Stimulated activated CD8-positive, alpha-beta memory T cell treated with anti-CD3 and anti-CD28 coated beads, Interleukin-4, amount 100 ng/mL, for 4 hours (primary cell): ENCODE results near the gene C6orf163.
"Not testable (repeated sequence)": the region's sequence is repeated elsewhere in the genome, so short reads cannot be mapped to it uniquely, and the experiment has no call there.

Experiments used
- DNase-seq, 2 donors: peaks; one replicate each; pipeline ENCODE4 v3.0.0-alpha.2; 2020; ENCODE audit warnings: low read depth in 2 of 2, low spot score in 1 of 2

The C6orf163 gene

DNA sequence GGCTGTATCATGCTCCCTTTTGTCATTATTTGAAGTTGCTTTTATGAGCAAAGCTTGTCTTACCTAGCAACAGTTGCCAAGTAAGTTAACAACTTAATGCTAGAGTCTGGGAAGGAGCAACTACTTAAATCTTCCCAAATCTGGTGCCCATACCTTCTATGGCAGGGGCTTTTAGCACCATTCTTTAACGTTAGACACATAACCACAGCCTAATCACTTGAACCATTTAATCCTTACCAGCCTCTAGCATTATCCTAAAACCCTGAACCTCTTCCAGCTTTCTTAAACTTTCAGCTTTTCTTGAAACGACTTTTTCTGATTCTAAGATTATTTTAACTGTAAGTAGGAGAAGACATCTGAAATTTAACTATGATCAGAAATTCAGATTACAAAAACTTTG lies at the start of gene C6orf163:
Gene C6orf163, plus strand, starts transcription at position 83 of the 400 bp plus-strand sequence. Its CDS starts 287 bp downstream, at position 370.
- DNase-seq = no peak

DNA sequence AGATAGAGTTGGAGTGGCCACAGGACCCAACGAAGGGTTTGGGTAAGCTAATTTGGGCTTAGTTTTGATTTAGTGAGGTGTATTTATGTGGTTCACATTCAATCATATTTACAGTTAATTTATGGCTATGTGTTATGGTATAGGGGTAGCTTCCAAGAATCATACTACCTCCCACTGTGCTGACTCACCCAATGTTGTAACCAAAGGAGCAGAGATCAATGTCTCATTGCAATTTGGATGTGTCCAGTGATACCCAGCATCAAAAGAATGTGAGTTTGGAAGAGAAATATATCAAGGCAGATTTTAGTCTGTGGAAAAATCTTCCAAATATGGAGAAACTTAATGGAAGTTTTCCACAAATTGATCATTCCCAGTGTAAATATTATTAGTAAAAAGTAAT lies 47.5 kb upstream of the C6orf163 start:
- DNase-seq = no peak

- not testable (repeated sequence) for DNase-seq
Observed at GRCh38 chr6:87301277-87301676, 43.3 kb upstream of the C6orf163 start.

GRCh38 chr6:87308970-87309369 lies 35.6 kb upstream of the C6orf163 start:
- no peak for DNase-seq

GRCh38 chr6:87312860-87313259 lies 31.8 kb upstream of the C6orf163 start:
- no peak for DNase-seq

- DNase-seq = no peak
Observed at GRCh38 chr6:87315071-87315470, 29.5 kb upstream of the C6orf163 start.

DNA sequence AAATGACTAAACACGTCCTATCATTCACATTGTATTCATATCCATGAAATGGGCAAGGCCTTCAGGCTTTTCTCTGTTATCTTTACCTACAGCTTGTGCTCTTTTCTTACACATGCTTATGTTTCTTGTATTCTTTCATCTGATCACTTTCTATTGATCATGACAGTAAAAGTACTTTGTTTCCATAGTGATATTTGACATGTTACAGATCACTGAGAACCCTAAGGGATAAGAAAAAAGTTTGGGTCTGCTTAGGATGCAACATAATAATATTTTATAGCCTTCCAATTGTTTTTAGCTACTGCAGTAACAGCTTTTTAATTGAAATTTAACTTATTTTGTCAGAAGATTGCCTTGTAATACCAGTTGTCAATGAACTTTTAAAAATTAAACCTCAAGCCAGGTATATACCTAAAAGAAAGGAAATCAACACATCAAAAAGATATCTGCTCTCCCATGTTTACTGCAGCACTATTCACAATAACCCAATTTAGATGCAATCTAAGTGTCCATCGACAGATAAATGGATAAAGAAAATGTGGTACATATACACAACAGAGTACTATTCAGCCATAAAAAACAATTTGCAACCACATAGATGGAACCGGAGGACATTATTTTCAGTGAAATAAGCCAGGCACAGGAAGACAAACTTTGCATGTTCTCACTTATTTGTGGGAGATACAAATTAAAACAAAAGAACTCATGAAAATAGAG lies 25.2 kb upstream of the C6orf163 start:
- no peak for DNase-seq

- peak; percentile 66 to 68 for DNase-seq
Observed at GRCh38 chr6:87322304-87323212, 22.1 kb upstream of the C6orf163 start, which contains the start of gene SMIM8. SMIM8 (plus strand) TSS chr6:87322588; CDS start chr6:87337032, 14,444 bp downstream.

DNA sequence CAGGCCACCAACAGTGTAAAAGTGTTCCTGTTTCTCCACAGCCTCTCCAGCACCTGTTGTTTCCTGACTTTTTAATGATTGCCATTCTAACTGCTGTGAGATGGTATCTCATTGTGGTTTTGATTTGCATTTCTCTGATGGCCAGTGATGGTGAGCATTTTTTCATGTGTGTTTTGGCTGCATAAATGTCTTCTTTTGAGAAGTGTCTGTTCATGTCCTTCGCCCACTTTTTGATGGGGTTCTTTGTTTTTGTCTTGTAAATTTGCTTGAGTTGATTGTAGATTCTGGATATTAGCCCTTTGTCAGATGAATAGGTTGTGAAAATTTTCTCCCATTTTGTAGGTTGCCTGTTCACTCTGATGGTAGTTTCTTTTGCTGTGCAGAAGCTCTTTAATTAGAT lies 20.7 kb upstream of the C6orf163 start:
- DNase-seq = not testable (repeated sequence)

DNA sequence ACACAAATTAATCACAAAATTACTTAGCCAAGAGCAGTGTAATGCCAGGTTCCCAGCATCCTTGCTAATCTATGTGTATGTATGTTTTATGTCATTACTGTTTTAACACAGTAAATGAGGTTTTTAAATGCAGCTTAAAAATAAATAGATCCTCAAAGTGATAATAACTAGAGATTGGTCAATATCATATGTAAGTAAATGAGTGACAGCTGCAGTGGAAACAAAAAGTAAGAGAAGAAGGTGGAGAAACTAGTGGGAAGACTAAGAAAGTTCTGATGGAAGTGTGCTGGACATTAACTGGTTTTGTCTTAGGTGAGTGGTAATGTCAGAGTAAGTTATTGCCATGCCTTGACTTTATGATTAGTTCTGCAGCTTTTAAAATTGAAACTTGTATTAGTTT lies 13.7 kb upstream of the C6orf163 start:
- DNase-seq = no peak

GRCh38 chr6:87333033-87333432 lies 11.6 kb upstream of the C6orf163 start:
- DNase-seq = no peak

DNA sequence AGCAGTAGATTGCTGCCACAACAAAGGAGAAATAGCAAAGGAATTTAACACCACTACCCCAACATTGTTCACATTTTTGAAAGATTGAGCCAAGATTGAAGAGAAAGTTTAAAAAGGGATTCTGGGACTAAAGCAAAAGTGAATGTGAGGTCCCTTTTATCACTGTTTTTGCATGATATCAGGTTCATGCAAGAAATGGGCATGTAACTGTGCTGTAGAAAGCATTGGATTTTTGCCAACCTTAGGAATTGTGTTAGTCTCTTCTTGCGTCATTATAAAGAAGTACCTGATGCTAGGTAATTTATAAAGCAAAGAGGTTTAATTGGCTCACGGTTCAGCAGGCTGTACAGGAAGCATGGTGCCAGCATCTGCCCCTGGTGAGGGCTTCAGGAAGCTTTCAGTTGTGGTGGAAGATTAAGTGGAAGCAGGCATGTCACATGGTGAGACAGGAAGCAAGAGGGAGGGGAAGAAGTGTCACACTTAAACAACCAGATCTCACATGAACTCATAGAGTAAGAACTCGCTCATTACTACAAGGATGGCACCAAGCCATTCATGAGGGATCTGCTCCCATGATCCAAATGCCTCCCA lies 10.9 kb upstream of the C6orf163 start:
- DNase-seq = no peak

DNA sequence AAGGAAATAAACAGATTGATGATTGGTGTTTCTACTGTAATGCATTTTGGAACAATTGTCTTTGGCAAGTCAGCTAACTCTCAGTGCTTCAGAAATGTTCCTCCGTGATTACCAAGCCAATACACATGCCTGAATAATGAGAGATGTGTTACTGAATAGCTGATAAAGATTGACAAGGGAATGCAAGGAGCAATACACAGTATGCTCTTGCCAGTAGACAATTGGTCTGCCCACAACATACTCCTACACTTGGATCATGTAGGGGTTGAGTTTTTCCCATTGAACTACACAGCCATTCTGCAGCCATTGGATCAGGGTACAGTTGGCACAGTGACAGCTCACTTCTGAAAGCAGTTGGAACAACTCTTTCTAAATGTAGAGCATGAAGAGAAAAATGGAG lies 9.9 kb upstream of the C6orf163 start:
- DNase-seq = no peak

- DNase-seq = no peak
Observed at GRCh38 chr6:87336367-87336766, 8.2 kb upstream of the C6orf163 start.

DNA sequence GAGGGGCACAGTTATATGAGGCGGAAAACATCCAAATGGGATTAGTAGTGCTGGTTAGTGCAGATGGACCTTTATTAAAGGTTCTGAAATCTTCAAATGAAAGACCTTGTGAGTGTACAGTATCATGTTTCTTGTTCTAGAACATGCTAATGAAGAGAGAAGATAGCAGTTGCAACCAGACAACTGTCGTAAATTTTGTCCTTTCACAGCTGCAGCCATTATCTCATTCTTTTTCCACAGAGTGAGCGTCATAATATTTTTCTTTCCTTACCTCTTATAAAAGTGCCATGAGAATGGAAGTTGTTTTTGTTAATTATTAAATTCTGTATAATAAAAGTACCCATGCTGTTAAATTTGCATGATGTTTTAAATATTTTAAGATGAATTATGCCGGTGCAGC lies 4.4 kb upstream of the C6orf163 start:
- no peak for DNase-seq

- no peak for DNase-seq
Observed at GRCh38 chr6:87341158-87341557, 3.5 kb upstream of the C6orf163 start.

DNA sequence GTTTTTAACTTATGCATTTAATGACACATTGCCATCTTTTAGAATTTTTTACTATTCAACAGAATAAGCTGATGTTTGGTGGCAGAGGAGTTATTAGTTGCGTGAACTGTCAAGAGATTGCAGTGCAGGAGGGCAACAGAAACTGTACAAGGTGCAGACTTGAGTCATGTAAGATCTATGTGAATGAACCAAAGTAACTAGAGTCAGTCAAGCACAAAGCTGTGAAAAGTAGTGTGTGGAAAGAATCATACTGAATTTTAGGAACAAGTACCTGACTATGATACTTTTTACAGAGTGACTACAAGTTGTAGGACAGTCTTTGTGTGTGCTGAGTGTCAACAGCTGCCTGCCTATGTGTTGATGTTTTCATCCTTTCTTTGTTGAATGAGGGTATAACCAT lies 2.7 kb upstream of the C6orf163 start:
- no peak for DNase-seq

GRCh38 chr6:87342829-87343228 lies 1.8 kb upstream of the C6orf163 start:
- DNase-seq = no peak

- no peak for DNase-seq
Observed at GRCh38 chr6:87346700-87347099, 2.1 kb downstream of the C6orf163 start.

DNA sequence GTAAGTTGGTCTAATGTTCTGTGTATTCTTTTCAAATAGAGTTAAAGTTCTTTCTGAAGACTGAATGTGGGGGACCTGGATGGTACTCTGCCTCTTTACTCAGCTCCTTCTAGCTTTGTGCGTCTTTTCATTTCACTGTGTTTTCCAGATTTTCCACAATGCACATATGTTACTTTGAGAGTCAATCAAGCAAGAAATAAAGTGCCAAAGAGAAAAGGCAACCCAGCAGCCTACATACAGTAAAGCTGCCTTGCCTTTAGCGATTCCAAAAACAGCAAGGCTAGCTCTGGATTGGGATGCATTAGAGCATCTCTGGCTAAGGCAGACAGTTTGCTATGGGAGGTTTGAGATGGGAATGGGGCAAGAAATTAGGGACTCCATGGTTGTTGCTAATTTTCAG lies 5.3 kb downstream of the C6orf163 start:
- DNase-seq = no peak

DNA sequence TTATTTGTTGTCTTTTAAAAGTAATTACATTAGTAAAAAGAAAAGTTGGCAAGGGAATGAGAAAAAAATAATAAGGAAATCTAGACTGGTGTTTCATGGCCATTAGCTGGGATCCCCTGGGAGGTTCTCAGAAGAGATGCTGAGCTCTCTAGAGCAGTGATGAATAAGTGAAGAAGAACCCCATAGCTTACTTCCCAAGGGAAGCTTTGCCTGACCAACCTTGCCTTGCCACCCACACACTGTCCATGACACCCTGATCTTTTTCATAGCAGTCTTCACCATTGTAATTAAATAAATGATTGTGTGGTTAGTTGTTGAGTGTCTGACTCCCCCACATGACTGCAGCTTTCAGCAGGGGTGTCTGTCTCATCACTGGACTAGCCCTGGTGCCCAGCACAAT lies 5.9 kb downstream of the C6orf163 start:
- DNase-seq = no peak

- DNase-seq = no peak
Observed at GRCh38 chr6:87351583-87351982, 7.0 kb downstream of the C6orf163 start.
